Measurements from ENCODE around the gene LGALS3BP.
A peak's percentile ranks its signal among the peaks of the same experiment; 100 is the strongest.
"Not testable (repeated sequence)": the region's sequence is repeated elsewhere in the genome, so short reads cannot be mapped to it uniquely, and the experiment has no call there.

Gene LGALS3BP, protein sequence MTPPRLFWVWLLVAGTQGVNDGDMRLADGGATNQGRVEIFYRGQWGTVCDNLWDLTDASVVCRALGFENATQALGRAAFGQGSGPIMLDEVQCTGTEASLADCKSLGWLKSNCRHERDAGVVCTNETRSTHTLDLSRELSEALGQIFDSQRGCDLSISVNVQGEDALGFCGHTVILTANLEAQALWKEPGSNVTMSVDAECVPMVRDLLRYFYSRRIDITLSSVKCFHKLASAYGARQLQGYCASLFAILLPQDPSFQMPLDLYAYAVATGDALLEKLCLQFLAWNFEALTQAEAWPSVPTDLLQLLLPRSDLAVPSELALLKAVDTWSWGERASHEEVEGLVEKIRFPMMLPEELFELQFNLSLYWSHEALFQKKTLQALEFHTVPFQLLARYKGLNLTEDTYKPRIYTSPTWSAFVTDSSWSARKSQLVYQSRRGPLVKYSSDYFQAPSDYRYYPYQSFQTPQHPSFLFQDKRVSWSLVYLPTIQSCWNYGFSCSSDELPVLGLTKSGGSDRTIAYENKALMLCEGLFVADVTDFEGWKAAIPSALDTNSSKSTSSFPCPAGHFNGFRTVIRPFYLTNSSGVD

DNA sequence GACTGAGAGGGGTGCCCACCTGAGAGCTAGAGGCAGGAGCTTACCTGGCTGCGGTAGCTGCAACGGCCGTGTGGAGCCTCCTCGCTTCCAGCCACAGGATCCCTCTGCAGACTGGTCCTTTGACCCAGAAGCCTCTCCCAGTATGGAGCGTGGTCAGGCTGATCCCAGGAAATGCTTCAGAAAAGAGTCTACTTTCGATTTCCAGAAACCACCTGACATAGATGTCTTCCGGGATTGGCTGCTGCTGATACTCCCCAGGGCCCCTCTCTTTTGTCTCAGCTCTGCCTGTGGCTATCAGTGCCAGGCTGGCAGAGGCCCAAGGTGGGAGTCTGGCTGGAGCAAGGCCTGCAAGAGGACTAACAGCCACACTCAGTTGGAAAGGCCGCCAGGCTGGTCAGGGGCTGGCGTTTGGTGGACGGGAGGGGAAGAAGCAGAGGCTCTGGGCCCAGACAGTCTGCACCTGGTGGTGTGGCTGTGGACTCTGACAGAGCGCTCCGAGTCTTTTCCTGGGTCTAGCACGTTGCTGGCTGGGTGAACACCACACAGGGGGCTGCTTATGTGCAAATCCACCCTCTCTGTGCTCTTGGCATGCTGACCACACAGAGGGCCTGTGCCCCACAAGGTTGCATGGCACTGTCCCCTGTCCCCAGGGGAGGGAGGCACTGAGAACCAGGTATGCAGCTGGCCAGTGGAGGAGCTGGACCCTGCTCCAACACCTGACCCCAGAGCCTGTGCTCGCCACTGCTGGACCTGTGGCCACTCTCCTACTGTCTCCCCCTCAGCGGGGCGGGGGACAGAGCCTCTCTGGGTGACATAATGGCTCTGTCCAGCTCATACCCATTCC, at the start of gene LGALS3BP:
Gene LGALS3BP (minus strand): TSS at position 144 of the 844 bp plus-strand sequence. CDS start 2,732 bp downstream, outside the sequence.
- DNase-seq: peak; percentile 80

DNA sequence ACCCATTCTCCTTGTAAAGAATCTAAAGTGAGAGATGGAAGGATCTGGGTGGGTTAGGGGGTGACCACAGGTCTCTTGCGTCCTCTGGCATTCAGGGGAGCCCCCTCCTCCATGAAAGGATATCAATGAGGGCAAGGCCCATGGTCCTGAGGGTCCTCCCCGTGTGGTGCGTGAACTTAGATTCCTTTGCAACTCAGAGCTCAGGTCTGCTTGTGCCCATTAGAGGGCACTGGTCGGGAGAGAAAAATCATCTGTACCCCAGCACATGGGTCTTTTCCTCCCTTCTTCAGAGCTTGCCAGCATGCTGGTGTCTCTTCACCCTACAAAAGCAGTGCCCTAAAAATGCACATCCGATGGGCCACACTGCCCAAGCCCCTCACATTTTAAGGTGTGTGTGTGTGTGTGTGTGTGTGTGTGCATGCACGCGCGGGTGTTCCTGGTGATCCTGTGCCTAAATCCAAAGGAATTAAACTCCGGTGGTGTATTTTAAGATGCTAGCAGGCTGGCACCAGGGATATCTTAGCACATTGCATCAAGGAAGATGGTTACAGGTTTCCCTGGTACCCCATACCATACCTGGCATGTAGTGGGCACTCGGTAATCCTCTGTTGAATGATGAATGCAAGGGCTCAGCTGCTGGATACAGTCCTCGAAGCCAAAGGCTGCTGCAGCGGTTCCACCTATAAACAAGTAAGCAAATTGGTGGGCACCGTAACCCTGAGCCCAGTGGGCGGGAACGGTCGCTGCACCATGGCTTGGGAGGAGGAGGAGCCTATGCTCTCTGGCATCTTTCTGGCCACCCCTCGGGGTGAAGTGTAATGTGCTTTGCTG, 49.0 kb upstream of the LGALS3BP start:
- DNase-seq: no peak

DNA sequence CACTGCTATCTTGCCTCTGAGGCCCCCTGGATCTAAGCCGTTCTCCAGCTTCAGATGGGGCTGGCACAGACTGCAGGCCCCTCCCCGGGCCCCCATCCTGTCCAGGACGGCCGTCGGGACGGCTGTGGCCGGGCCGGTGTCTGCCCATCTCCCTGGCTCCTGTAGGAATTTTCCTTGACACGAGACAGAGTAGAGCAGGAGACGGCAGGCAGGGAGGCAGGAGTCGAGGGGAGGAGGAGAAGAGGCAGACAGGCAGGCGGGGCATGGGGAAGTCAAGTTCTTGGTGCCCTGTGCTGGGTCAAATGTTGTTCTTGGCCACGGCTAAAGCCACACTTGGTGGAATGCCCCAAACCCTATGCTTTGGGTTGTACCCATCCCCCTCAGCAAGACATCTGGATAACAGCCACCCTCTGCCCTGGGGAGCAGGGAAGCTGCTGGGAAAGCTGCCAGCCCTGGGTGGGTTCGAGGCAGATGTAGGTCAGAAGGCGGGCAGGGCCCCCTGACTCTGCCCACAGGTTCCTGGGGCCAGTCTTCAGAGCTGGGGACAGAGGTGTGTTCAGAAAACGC, 48.3 kb upstream of the LGALS3BP start:
- no peak for DNase-seq

DNA sequence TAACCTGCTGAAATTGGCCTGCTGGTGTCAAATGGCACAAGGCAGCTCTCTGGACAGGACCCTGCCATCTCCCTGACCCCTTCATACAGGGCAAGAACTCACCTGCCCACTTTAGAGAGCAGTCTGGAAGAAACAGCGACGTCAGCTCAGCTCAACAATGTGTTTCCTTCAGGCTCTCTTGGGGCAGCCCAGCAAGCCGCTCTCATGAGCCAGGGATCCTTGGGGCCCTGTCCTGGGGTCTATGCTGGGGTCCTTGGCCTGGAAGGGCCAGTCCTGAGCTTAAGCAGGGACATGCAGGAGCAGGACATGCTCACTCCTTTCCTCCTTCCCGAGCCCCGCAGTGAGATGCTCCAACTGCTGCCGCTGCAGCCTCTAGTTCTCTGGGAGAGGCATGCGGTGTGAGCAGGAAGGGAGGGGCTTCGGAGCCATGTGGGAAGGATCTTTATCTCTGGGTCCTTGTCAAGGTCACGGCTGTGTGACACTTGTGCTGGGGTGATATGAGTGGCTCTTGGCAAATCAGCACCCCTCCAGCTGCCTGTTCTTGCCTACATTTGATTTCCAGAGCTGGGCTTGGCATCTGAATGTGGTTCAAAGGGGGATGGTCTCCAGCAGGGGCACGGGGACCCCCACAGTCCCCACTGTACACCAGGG, 47.7 kb upstream of the LGALS3BP start:
- DNase-seq: no peak

DNA sequence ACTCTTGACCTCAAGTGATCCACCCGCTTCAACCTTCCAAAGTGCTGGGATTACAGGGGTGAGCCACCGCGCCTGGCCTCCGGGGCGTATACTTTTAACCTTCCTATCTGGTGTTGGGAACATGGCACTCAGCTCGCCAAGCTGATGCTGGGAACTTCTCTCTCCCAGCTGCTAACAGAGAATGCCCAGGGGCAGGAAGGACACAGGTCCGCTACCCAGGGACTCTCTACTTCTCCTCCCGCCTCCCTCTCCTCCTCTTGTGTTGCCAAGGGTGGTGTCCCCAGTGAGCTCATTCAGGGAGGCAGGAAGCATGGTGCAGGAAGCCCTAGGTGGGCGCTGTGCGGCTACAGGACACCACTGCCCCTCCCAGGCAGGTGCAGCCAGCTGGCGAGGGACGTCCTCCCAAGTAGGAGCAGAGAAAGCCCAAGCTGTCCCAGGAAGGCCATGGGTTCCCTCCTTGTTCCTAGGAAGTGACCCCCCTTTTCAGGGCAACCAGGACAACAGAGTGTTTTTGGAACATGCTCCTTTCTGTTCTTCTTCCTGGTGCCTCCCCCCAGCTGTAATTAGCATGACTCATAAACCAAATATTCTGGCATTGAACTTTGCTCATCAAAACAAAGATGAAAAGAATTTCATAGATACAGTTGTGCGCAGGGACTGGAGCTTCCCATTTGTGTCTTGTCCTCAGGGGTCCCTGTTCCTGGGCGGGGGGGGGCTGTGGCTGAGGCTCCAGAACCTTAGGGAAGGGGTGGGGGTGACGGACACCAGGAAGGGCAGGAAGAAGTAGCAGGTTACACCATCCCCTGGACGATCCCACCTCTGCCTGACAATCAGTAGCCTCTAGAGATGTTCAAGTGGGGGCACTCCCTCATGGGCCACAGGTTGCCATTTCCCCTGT, 46.9 kb upstream of the LGALS3BP start:
- DNase-seq: no peak

DNA sequence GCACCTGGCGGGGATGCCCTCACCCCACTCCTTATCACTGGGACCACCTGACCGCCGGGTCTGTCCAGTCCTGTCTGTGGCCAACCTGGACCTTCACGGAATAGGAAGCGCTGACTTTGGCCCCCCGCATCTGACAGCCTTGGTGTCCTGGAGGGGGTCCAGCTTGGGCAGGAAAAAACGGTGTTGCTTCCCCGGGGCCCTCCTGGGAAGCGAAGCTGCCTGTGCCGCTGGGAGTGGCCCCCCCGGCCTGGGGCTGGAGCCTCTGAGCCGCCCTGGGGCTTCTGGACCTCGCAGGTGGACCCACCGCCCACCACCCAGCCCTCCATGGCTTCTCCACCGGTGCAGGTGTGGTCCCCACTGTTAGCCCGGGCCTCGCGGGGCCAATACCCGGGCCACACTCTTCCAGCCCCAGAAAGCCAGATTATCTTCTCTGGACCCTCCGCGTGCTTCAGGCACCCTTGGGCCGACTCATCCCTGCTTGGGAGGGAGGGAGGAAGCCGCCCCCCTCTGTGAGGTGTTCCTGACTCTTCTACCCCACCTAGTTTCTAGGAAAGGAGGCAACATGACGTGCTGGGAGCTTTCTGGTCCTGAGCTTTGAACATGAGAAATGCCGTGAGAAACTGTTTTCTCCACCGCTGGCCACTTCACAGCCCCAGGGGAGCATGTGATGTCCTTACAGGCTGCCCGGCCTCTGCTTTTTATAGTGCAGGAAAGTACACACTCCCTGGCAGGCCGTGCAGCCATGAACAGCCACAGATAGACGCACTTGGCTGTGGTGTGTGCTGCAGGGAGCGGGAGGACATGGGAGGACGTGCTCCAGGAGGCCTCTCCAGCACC, 45.4 kb upstream of the LGALS3BP start:
- DNase-seq: no peak

DNA sequence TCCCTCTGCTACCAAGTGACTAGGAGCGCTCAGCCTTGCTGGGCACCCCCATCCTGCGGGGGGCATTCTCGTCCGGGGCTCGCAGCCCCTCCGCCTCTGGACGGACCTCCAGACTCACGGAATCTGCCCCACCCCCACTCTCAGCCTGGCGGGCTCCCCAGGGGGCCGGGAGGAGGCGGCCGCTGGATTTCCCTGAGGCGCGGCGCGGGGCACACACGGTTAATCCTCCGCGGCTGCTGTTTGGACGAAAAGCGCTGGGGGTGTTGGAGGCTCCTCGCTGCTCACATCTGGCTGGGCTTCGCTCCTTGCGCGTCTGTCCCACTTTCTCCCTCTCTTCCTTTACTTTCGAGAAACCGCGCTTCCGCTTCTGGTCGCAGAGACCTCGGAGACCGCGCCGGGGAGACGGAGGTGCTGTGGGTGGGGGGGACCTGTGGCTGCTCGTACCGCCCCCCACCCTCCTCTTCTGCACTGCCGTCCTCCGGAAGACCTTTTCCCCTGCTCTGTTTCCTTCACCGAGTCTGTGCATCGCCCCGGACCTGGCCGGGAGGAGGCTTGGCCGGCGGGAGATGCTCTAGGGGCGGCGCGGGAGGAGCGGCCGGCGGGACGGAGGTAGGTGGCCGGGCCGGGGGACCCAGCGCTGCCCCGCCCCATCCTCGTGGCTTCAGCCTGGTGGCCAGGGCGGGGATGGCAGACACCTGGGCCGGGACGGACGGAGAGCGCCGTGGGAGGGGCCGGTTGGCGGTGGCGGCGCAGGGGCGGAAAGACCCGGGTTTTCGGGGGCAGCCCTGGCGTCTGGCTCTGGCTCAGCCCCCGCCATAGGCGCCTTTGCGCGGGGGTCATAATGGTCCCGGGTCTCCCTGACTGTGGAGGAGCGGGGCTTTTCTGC, 44.4 kb upstream of the LGALS3BP start, which contains the start of gene C1QTNF1:
Gene C1QTNF1 (plus strand): TSS at position 284 of the 886 bp plus-strand sequence. CDS start 19,800 bp downstream, outside the sequence.
- DNase-seq: peak; percentile 15

DNA sequence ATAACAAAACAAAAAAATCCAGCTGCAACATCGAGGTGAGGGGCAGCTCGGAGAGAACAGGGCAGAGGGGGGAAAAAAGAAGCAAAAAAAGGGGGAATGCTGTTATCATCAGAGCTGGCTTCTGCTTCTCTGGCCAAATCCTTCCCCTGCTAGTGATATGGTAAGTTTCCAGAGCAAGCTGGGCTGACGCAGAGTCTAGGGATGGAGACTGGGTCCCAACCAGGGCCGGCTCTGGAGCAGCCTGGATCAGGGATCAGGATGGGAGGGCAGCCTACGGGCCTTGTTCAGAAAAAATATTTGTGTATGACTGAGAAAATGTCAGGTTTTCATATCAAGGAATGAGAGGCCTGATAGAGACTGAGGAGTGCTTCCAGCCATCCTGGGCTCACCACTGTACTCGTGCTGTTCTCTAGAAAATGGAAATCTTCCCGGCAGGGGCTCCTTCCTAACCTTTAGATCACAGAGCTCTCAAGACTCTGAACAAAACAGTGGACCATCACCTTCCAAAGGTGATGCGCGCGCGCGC, 43.5 kb upstream of the LGALS3BP start:
- DNase-seq: no peak

DNA sequence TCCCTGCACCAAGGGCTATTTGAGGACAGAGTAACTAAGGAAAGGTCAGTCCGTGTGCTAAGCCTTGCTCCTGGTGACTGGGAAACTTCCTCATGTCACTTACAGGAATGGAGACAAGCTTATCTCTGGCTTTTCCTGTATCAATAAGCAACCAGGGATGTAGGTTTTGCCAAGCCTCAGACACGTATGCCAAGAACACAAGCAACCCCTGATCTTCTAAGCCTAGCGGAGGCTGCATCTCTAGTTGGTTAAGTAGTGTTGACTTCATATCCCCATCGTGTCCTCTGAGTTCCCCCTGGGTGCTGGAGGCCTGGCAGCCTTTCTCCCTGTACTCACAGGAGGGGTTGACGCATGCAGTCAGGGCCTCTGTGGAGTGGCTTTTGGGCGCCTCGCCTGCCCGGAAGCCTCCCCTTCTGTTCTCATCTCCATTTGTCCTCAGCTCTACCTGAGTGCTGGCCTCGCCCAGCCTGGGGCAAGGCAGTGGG, 42.8 kb upstream of the LGALS3BP start:
- no peak for DNase-seq

DNA sequence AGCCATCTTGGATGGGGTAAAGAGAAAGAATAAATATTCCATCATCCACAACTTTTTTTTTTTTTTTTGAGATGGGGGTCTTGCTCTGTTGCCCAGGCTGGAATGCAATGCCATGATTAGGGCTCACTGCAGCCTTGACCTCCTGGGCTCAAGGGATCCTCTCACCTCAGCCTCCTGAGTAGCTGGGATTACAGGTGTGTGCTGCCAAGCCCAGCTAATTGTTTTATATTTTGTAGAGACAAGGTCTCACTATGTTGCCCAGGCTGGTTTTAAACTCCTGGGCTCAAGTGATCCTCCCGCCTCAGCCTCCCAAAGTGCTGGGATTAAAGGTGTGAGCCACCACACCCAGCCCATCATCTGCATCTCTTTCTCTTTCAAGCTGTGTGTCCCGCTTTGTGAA, 42.2 kb upstream of the LGALS3BP start:
- not testable (repeated sequence) for DNase-seq

DNA sequence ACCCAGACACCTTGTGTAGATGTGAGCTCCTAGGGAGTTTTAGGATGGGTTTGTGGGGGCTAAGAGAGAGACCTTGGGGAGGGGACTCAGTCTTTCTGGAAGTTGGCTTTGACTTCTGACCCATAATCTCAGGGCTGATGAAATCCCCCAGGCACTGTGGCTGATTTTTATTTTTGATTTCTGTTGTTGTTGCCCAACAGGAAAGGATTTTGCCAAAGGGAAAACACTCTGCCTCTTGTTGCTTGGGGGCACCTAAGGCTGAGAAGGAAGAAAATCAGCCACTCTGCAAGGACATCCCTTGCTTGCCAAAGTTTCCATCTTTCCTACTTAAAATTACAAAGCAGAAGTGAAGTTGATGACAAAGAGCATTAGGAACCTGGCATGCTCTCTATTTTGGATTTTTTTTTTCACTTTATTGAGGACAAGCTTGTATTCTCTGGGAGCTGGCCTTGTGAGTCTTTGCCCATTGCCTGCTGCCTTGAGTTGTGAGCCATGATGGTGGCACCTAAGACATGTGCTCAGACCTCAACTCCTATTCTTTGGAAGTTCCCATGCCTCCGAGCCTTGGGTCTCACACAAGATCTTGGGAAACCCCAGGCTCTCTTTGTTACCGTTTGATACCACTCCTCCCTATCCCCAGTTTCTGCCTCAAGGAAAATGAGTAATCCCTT, 41.0 kb upstream of the LGALS3BP start:
- DNase-seq: no peak

DNA sequence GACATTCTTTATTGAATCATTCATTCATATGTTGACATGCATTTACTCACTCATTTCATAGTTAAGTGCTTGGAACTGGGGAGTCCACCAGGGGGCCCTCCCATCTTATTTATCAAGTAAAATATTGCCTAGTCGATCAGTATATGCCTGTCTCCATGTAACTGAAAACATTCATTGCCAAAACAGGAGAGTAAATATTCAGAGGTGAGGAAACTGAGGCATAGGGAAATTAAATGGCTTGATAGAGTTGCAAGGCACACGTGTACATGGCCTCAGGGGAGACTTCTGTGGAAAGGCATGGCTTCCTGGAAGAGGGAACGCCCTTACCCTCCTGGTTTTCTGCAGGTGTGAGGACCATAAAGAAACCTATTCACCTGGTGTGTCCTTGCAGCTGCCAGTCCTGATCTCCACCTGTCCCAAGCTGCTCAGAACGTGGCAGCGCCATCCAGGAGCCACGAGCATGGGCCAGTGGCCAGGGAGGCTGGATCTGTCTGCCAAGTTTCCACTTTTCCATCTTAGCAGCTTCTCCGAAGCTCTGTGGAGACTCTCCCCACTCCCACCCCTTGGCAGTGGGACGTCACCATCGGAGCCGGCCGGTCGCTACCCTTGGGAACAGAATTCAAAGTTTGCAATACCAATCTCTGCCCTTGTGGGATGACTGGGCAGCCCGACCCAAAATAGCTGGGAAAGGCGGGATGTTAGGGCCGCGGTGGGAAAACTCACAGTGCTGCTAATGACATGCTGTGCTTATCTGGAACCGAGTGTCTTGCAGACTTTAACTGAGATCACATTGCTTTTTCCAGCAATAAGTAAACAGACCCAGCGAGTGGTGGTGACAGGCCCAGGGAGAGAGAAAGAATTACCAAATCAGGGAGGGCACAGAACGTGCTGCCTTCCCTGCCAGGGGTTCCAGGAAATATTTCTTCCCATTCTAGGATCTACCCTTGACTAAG, 40.2 kb upstream of the LGALS3BP start:
- peak; percentile 39 for DNase-seq

DNA sequence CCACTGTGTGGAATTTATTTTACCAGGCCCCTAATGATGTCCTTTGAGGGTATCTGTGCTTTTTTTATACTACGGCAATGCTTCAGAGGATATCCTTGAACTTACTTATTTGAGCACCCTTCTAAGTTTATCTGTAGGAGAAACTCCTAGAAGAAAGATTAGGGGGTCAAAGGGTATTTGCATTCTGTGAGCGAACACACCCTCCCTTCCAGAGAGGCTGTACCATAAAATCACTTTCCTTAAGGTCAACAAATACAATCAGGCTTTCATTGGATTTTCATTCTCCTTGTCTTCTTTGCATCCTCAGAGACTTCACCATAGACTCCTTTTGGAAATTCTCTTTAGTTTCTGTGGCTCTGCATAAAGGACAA, 39.5 kb upstream of the LGALS3BP start:
- no peak for DNase-seq

DNA sequence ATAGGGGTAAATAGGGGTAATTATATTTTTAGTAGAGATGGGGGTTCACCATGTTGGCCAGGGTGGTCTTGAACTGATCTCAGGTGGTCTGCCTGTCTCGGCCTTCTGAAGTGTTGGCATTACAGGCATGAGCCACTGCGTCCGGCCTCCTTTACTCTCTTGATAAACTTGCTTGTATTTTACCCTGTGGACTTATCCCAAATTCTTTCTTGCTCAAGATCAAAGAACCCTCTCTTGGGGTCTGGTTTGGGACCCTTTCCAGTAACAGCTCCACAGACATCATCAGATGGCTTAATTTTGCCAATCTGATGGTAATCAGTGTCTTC, 38.6 kb upstream of the LGALS3BP start:
- no peak for DNase-seq

DNA sequence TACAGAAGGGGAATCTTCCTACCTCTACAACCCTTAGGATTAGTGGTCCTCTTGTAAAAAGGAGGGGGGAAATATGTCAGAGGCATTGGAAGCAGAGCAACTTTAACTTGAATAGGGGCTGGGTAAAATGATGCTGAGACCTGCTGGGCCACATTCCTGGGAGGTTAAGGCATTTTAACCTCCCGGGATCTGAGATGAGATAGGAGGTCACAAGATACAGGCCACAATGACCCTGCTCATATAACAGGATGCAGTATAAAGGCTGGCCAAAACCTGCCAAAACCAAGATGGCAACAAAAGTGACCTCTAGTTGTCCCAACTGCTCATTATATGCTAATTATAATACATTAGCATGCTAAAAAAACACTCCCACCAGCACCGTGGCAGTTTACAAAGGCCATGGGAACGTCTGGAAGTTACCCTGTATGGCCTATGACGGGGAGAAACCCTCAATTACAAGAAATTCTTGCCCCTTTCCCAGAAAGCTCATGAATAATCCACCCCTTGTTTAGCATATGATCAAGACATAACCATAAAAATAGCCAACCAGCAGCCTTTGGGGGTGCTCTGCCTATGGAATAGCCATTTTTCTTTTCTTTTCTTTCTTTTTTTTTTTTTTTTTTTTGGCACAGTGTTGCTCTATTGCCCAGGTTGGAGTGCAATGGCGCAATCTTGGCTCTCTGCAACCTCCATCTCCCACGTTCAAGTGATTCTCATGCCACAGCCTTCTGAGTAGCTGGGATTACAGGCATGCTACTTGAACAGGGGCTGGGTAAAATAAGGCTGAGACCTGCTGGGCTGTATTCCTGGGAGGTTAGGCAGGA, 38.0 kb upstream of the LGALS3BP start:
- no peak for DNase-seq
